Activated B cell treated with CpG ODN at 0.5 μM for 24 hours (primary cell): ENCODE data around the gene SKAP2. TPM values are rescaled to one million over a fixed set of nuclear protein-coding genes. Genes with fewer than 3 reads are reported as not detected.

Experiments
- ATAC-seq: fragments of 200-7000 bp; cut with Tn5 transposase; one replicate; pipeline ENCODE4 v1.10.0; 2021; ENCODE audit warnings: low read depth, mild to moderate bottlenecking, moderate library complexity
- CTCF ChIA-PET: fragments of 350-600 bp; sonication (Branson Sonifier 250); formaldehyde crosslinking; loops from one replicate; lab custom pipeline; 2021; ENCODE audit warnings: antibody characterized with exemption; lab: Charles Lee
- POLR2A ChIA-PET: fragments of 350-600 bp; sonication (Branson Sonifier 250); formaldehyde crosslinking; loops from one replicate; lab custom pipeline; 2021; ENCODE audit warnings: antibody characterized with exemption; lab: Charles Lee
- DNase-seq: peaks from one replicate; pipeline ENCODE4 v3.0.0; 2022
- H3K27ac Mint-ChIP-seq: one replicate; pipeline ENCODE4 v1.8.0; 2020; ENCODE audit warnings: mixed read lengths
- H3K27me3 Mint-ChIP-seq: one replicate; pipeline ENCODE4 v1.8.0; 2021; ENCODE audit warnings: mixed read lengths
- H3K36me3 Mint-ChIP-seq: one replicate; pipeline ENCODE4 v1.8.0; 2021; ENCODE audit warnings: low read depth, mixed read lengths
- H3K4me1 Mint-ChIP-seq: one replicate; pipeline ENCODE4 v1.8.0; 2021; ENCODE audit warnings: mixed read lengths
- H3K4me3 Mint-ChIP-seq: one replicate; pipeline ENCODE4 v1.8.0; 2020; ENCODE audit warnings: mild to moderate bottlenecking, mixed read lengths
- H3K9me3 Mint-ChIP-seq: one replicate; pipeline ENCODE4 v1.8.0; 2020; ENCODE audit warnings: mixed read lengths
- intact Hi-C: fragments of 100-400 bp; cut with micrococcal nuclease; formaldehyde crosslinking; loops from one replicate; pipeline ENCODE4 v1.15.1; 2024
- total RNA-seq: library from RNA; stranded (reverse); gene quantifications from 2 replicates; pipeline ENCODE4 v1.2.3, GENCODE V29; 2022
- TF ChIP-seq, protein P1 (sequence below): fragments of 200-600 bp; IDR thresholded peaks from one replicate; pipeline ENCODE4 v1.8.0; 2022; ENCODE audit warnings: antibody characterized with exemption, mild to moderate bottlenecking

The SKAP2 gene
- total RNA-seq, 1 donor from 2014 or later = 75.6 TPM

- H3K4me3 Mint-ChIP-seq = no peak overlapping the region
- POLR2A ChIA-PET = no interaction called here
- intact Hi-C loops = no loop called here
- no peak for DNase-seq
- TF ChIP-seq, protein P1, sequence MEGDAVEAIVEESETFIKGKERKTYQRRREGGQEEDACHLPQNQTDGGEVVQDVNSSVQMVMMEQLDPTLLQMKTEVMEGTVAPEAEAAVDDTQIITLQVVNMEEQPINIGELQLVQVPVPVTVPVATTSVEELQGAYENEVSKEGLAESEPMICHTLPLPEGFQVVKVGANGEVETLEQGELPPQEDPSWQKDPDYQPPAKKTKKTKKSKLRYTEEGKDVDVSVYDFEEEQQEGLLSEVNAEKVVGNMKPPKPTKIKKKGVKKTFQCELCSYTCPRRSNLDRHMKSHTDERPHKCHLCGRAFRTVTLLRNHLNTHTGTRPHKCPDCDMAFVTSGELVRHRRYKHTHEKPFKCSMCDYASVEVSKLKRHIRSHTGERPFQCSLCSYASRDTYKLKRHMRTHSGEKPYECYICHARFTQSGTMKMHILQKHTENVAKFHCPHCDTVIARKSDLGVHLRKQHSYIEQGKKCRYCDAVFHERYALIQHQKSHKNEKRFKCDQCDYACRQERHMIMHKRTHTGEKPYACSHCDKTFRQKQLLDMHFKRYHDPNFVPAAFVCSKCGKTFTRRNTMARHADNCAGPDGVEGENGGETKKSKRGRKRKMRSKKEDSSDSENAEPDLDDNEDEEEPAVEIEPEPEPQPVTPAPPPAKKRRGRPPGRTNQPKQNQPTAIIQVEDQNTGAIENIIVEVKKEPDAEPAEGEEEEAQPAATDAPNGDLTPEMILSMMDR = no peak
- H3K9me3 Mint-ChIP-seq = peaks cover 3% of the 10 kb centered on the region
- H3K27me3 Mint-ChIP-seq = no peaks in the 10 kb centered on the region
- H3K4me1 Mint-ChIP-seq = peaks cover 19% of the 10 kb centered on the region
- no peak for ATAC-seq
- H3K27ac Mint-ChIP-seq = no peak overlapping the region
- CTCF ChIA-PET = no interaction called here
- H3K36me3 Mint-ChIP-seq = peaks cover 52% of the 10 kb centered on the region
These were observed 139.6 kb downstream of the SKAP2 start for GRCh38 chr7:26724795-26725194.

DNA sequence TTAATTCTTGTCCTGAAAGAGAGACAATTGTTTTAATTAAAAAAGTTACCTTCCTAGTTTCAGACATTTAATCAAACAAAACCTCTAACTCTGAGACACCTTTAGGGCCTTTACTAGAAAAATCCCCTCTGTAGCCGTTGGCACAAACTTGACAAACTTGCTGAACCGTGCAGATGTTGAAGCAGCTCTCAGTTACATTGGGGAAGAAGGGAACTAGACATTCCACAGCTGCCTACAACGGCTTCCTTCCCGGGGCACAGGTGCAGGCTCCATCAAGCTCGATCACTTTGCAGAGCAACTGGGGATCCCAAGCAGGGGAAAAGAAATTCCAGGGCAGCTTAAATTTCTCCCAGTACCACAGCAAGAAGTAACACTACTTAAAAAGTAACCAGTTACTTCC is 141.3 kb downstream of the SKAP2 start:
- TF ChIP-seq, protein P1 = no peak
- POLR2A ChIA-PET = no interaction called here
- CTCF ChIA-PET = no interaction called here
- no peaks in the 10 kb centered on the region for H3K27me3 Mint-ChIP-seq
- H3K4me1 Mint-ChIP-seq = peaks cover 5% of the 10 kb centered on the region
- no peaks in the 10 kb centered on the region for H3K9me3 Mint-ChIP-seq
- peaks cover 51% of the 10 kb centered on the region for H3K36me3 Mint-ChIP-seq
- intact Hi-C loops = no loop called here
- DNase-seq (no peak), ATAC-seq (no peak)
- H3K4me3 Mint-ChIP-seq = no peak overlapping the region
- H3K27ac Mint-ChIP-seq = peak overlapping the region; percentile 6

DNA sequence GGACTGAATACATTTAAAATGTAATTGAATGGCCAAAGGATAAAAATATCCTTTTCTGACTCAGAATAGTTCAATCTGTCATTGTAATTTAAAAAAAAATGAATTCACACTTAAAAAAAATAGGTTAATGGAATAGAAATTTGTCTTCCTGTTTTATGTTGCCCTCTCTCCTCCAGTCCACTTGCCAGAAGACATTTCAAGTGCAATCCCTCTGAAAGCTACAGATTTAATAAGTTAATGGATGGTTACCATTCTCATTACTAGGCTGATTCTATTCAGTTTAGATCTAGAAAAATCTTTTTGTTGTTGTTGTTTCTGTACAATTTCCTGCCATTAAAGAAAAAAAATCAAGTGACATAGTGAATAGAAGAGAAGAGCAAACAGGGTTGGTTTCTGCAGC is 142.9 kb downstream of the SKAP2 start:
- DNase-seq (no peak), ATAC-seq (no peak)
- Mint-ChIP-seq H3K27ac (no peak overlapping the region), H3K4me3 (no peak overlapping the region), H3K9me3 (no peaks in the 10 kb centered on the region), H3K4me1 (peaks cover 5% of the 10 kb centered on the region), H3K36me3 (peaks cover 51% of the 10 kb centered on the region), H3K27me3 (no peaks in the 10 kb centered on the region)
- intact Hi-C loops = no loop called here
- CTCF ChIA-PET = no interaction called here
- POLR2A ChIA-PET = interaction anchor here (0.5 kb wide), 1 partner anchor 126 kb away, joined by 3 read pairs; no protein-coding TSS in a partner anchor
- TF ChIP-seq, protein P1 = no peak

GRCh38 chr7:26718063-26718462 is 146.3 kb downstream of the SKAP2 start:
- Mint-ChIP-seq H3K4me1 (peaks cover 3% of the 10 kb centered on the region), H3K4me3 (no peak overlapping the region), H3K36me3 (peaks cover 42% of the 10 kb centered on the region), H3K27me3 (no peaks in the 10 kb centered on the region), H3K9me3 (no peaks in the 10 kb centered on the region), H3K27ac (no peak overlapping the region)
- no peak for DNase-seq
- CTCF ChIA-PET = no interaction called here
- TF ChIP-seq, protein P1 = no peak
- POLR2A ChIA-PET = no interaction called here
- intact Hi-C loops = no loop called here
- no peak for ATAC-seq

DNA sequence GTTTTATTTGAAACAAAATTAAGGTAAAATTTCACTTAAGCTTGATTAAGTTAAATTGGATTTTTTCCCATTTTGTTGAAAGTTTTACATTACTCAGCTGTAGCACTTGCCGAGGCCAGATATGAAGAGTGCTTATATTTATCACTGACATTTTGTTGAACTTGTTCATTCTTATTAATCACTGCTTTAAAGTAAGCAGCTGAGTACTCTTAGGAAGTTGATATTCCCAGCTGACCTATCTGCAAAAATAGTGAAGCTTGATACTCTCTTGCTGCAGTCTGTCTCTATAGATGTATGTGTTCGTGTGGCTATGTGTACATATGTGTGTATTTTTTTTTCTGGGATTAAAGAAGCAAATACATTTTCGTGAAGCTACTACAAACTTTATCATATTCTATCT is 150.0 kb downstream of the SKAP2 start:
- H3K27me3 Mint-ChIP-seq = no peaks in the 10 kb centered on the region
- CTCF ChIA-PET = no interaction called here
- intact Hi-C loops = no loop called here
- H3K4me3 Mint-ChIP-seq = no peak overlapping the region
- ATAC-seq = no peak
- H3K27ac Mint-ChIP-seq = no peak overlapping the region
- peaks cover 32% of the 10 kb centered on the region for H3K36me3 Mint-ChIP-seq
- no peak for DNase-seq
- no peaks in the 10 kb centered on the region for H3K4me1 Mint-ChIP-seq
- POLR2A ChIA-PET = no interaction called here
- TF ChIP-seq, protein P1 = no peak
- no peaks in the 10 kb centered on the region for H3K9me3 Mint-ChIP-seq
